BJ (cell line): Measurements from ENCODE around the gene CA7. TPM values are rescaled to one million over a fixed set of nuclear protein-coding genes. Genes with fewer than 3 reads are reported as not detected.
"Not testable (repeated sequence)": the region's sequence is repeated elsewhere in the genome, so short reads cannot be mapped to it uniquely, and the experiment has no call there.

Source experiments
- CTCF ChIA-PET: fragments of 350-600 bp; formaldehyde crosslinking; extraction: SDS; loops from one replicate; lab custom pipeline; 2021; ENCODE audit warnings: antibody characterized with exemption, inconsistent platforms; lab: Yijun Ruan, JAX
- POLR2A ChIA-PET: fragments of 300-600 bp; sonication (Branson Sonifier 250); formaldehyde crosslinking; extraction: SDS; loops from one replicate; lab custom pipeline; 2021; ENCODE audit warnings: antibody characterized with exemption; lab: Charles Lee
- DNase-seq: peaks from one replicate; pipeline ENCODE4 v3.0.0-alpha.2; 2011; ENCODE audit warnings: low read depth
- H3K27me3 ChIP-seq: 2 replicates; pipeline ENCODE4 v1.6.0; 2011; ENCODE audit warnings: low read length; ENCODE audit not compliant: control insufficient read depth, insufficient read depth
- H3K36me3 ChIP-seq: 2 replicates; pipeline ENCODE4 v1.5.1; 2011; ENCODE audit warnings: low read length; ENCODE audit not compliant: control insufficient read depth, insufficient read depth
- H3K4me3 ChIP-seq: 2 replicates; pipeline ENCODE4 v1.5.1; 2011; ENCODE audit warnings: low read depth, mild to moderate bottlenecking, control low read depth, low read length
- CTCF ChIP-seq: IDR thresholded peaks from 2 replicates; pipeline ENCODE4 v1.5.1; 2011; ENCODE audit warnings: low read depth, mild to moderate bottlenecking, control low read depth, inconsistent platforms, low read length, moderate library complexity; ENCODE audit not compliant: insufficient read depth
- polyA plus RNA-seq: library from polyadenylated mRNA; depleted of rRNA; stranded (reverse); fragments of >200 nt; gene quantifications from 2 replicates; pipeline ENCODE4 v1.2.3, GENCODE V29; 2011

CA7 gene
- polyA plus RNA-seq, 1 experiment = not detected

- H3K4me3 ChIP-seq = no peak overlapping the region
- CTCF ChIA-PET = interaction anchor here (0.9 to 4.0 kb wide), 3 partner anchors 9 to 29 kb away, joined by 3 to 21 read pairs (median 16); partner anchors contain the start of gene NAE1
- no peaks in the 10 kb centered on the region for H3K36me3 ChIP-seq
- no peaks in the 10 kb centered on the region for H3K27me3 ChIP-seq
- POLR2A ChIA-PET = no interaction called here
- DNase-seq = peak; percentile 24
- TF ChIP-seq CTCF = no peak
Observed at GRCh38 chr16:66858740-66859396, 14.7 kb downstream of the CA7 start.

GRCh38 chr16:66859397-66860068, 15.3 kb downstream of the CA7 start:
- CTCF ChIA-PET = interaction anchor here (0.6 to 1.4 kb wide), 6 partner anchors 9 to 295 kb away, joined by 3 to 16 read pairs (median 3); partner anchors contain the start of gene NAE1
- POLR2A ChIA-PET = no interaction called here
- no peak for TF ChIP-seq CTCF
- no peak for DNase-seq
- Histone ChIP-seq H3K36me3 (no peaks in the 10 kb centered on the region), H3K4me3 (no peak overlapping the region), H3K27me3 (no peaks in the 10 kb centered on the region)

- no peak overlapping the region for H3K4me3 ChIP-seq
- ChIA-PET POLR2A (interaction anchor here (0.5 kb wide), 1 partner anchor 161 kb away, joined by 3 read pairs; no protein-coding TSS in a partner anchor), CTCF (interaction anchor here (1.2 to 2.9 kb wide), 2 partner anchors 11 to 31 kb away, joined by 6 to 15 read pairs; partner anchors contain the start of gene NAE1)
- H3K36me3 ChIP-seq = no peaks in the 10 kb centered on the region
- H3K27me3 ChIP-seq = no peaks in the 10 kb centered on the region
- TF ChIP-seq CTCF = no peak
- no peak for DNase-seq
Observed at GRCh38 chr16:66862023-66862520, 17.9 kb downstream of the CA7 start.

GRCh38 chr16:66863707-66864106, 19.5 kb downstream of the CA7 start:
- no peak for TF ChIP-seq CTCF
- no peaks in the 10 kb centered on the region for H3K36me3 ChIP-seq
- no peak for DNase-seq
- CTCF ChIA-PET = interaction anchor here (2.9 kb wide), 1 partner anchor 9 kb away, joined by 15 read pairs; no protein-coding TSS in a partner anchor
- H3K27me3 ChIP-seq = no peaks in the 10 kb centered on the region
- POLR2A ChIA-PET = no interaction called here
- no peak overlapping the region for H3K4me3 ChIP-seq

GRCh38 chr16:66869424-66869823, 25.2 kb downstream of the CA7 start:
- DNase-seq = no peak
- H3K4me3 ChIP-seq = no peak overlapping the region
- no peaks in the 10 kb centered on the region for H3K27me3 ChIP-seq
- TF ChIP-seq CTCF = no peak
- ChIA-PET CTCF (interaction anchor here (0.6 to 5.6 kb wide), 13 partner anchors 10 to 464 kb away, joined by 3 to 50 read pairs (median 18); partner anchors contain the start of genes NAE1 and PDP2), POLR2A (no interaction called here)
- no peaks in the 10 kb centered on the region for H3K36me3 ChIP-seq

- POLR2A ChIA-PET, H3K27me3 ChIP-seq, H3K4me3 ChIP-seq, DNase-seq, H3K36me3 ChIP-seq: not testable (repeated sequence)
- CTCF ChIA-PET = interaction anchor here (0.6 to 1.5 kb wide), 3 partner anchors 18 to 465 kb away, joined by 3 to 5 read pairs (median 5); no protein-coding TSS in a partner anchor
Observed at GRCh38 chr16:66871363-66871762, 27.1 kb downstream of the CA7 start.
